WTC11 (cell line): ENCODE measurements around the gene ESR2. TPM values are rescaled to one million over a fixed set of nuclear protein-coding genes. Genes with fewer than 3 reads are reported as not detected.

Experiments
- ATAC-seq: fragments of 200-7000 bp; cut with Tn5 transposase; 2 replicates; pipeline ENCODE4 v1.10.0; 2021; ENCODE audit warnings: mild to moderate bottlenecking, moderate library complexity
- CTCF ChIA-PET: fragments of 300-600 bp; sonication (Branson Sonifier 250); formaldehyde crosslinking; loops from one replicate; lab custom pipeline; 2021; ENCODE audit warnings: antibody characterized with exemption; lab: Charles Lee
- POLR2A ChIA-PET: fragments of 350-600 bp; sonication (Branson Sonifier 250); formaldehyde crosslinking; loops from one replicate; lab custom pipeline; 2021; ENCODE audit warnings: antibody characterized with exemption; lab: Charles Lee
- DNase-seq: peaks from one replicate; pipeline ENCODE4 v3.0.0; 2021; ENCODE audit warnings: low spot score
- H3K27ac Mint-ChIP-seq: 2 replicates; pipeline ENCODE4 v1.8.0; 2021; ENCODE audit warnings: mixed read lengths
- H3K27me3 Mint-ChIP-seq: 2 replicates; pipeline ENCODE4 v1.8.0; 2021; ENCODE audit warnings: low read depth, mild to moderate bottlenecking, moderate library complexity, mixed read lengths
- H3K36me3 Mint-ChIP-seq: 2 replicates; pipeline ENCODE4 v1.8.0; 2021; ENCODE audit warnings: mixed read lengths
- H3K4me1 Mint-ChIP-seq: 2 replicates; pipeline ENCODE4 v1.8.0; 2022; ENCODE audit warnings: mixed read lengths
- H3K4me3 Mint-ChIP-seq: 2 replicates; pipeline ENCODE4 v1.8.0; 2021; ENCODE audit warnings: mild to moderate bottlenecking, moderate library complexity, mixed read lengths
- H3K9me3 Mint-ChIP-seq: 2 replicates; pipeline ENCODE4 v1.8.0; 2021; ENCODE audit warnings: mixed read lengths
- AFF4 ChIP-seq: sonication (generic); formaldehyde crosslinking; IDR thresholded peaks from 2 replicates; pipeline ENCODE4 v1.8.1; 2023; ENCODE audit warnings: mild to moderate bottlenecking, missing genetic modification reagents, borderline replicate concordance
- ATF3 ChIP-seq: sonication (generic); formaldehyde crosslinking; conservative IDR thresholded peaks from 2 replicates; pipeline ENCODE4 v1.8.1; 2022; ENCODE audit warnings: mild to moderate bottlenecking, missing genetic modification reagents
- CBFB ChIP-seq: sonication (generic); formaldehyde crosslinking; IDR thresholded peaks from 2 replicates; pipeline ENCODE4 v1.8.1; 2022; ENCODE audit warnings: mild to moderate bottlenecking, low read depth, missing genetic modification reagents
- E2F5 ChIP-seq: sonication (generic); formaldehyde crosslinking; IDR thresholded peaks from 2 replicates; pipeline ENCODE4 v1.8.1; 2022; ENCODE audit warnings: mild to moderate bottlenecking, moderate library complexity, missing genetic modification reagents
- FOXJ3 ChIP-seq: sonication (generic); formaldehyde crosslinking; IDR thresholded peaks from 2 replicates; pipeline ENCODE4 v1.9.0; 2021; ENCODE audit warnings: missing genetic modification reagents, mild to moderate bottlenecking, borderline replicate concordance
- KAT7 ChIP-seq: sonication (generic); formaldehyde crosslinking; IDR thresholded peaks from 2 replicates; pipeline ENCODE4 v1.8.1; 2023; ENCODE audit warnings: missing genetic modification reagents, mild to moderate bottlenecking, borderline replicate concordance
- NFE2L1 ChIP-seq: sonication (generic); formaldehyde crosslinking; IDR thresholded peaks from 2 replicates; pipeline ENCODE4 v1.8.1; 2023; ENCODE audit warnings: missing genetic modification reagents
- NR1H2 ChIP-seq: sonication (generic); formaldehyde crosslinking; IDR thresholded peaks from 2 replicates; pipeline ENCODE4 v1.9.0; 2021; ENCODE audit warnings: mild to moderate bottlenecking, moderate library complexity, missing genetic modification reagents
- NR2C2 ChIP-seq: sonication (generic); formaldehyde crosslinking; IDR thresholded peaks from 2 replicates; pipeline ENCODE4 v1.8.0; 2022; ENCODE audit warnings: mild to moderate bottlenecking, missing genetic modification reagents
- SMAD4 ChIP-seq: sonication (generic); formaldehyde crosslinking; IDR thresholded peaks from 2 replicates; pipeline ENCODE4 v1.8.0; 2022; ENCODE audit warnings: mild to moderate bottlenecking, missing genetic modification reagents
- TCF7 ChIP-seq: sonication (generic); formaldehyde crosslinking; IDR thresholded peaks from 2 replicates; pipeline ENCODE4 v1.8.0; 2022; ENCODE audit warnings: mild to moderate bottlenecking, low read depth, missing genetic modification reagents, moderate library complexity
- USF2 ChIP-seq: sonication (generic); formaldehyde crosslinking; IDR thresholded peaks from 2 replicates; pipeline ENCODE4 v1.8.1; 2023; ENCODE audit warnings: mild to moderate bottlenecking, missing genetic modification reagents, moderate library complexity
- ZNF281 ChIP-seq: sonication (generic); formaldehyde crosslinking; IDR thresholded peaks from 2 replicates; pipeline ENCODE4 v1.8.0; 2023; ENCODE audit warnings: mild to moderate bottlenecking, missing genetic modification reagents
- total RNA-seq: library from RNA; stranded (reverse); gene quantifications from 3 replicates; pipeline ENCODE4 v1.2.3, GENCODE V29; 2021

Gene ESR2
- total RNA-seq, 1 experiment from 2014 or later = 0.50 TPM

GRCh38 chr14:64053694-64054669, 240.2 kb downstream of the ESR2 start (continued):
- TF ChIP-seq USF2 (CRISPR knock-in tag) (no peak), TCF7 (CRISPR knock-in tag) (no peak), ZNF281 (no peak)

- CTCF ChIA-PET = no interaction called here
- Mint-ChIP-seq H3K4me3 (no peak overlapping the region), H3K36me3 (peaks cover 36% of the 10 kb centered on the region), H3K4me1 (peaks cover 16% of the 10 kb centered on the region), H3K27me3 (no peaks in the 10 kb centered on the region), H3K9me3 (no peaks in the 10 kb centered on the region), H3K27ac (no peak overlapping the region)
- DNase-seq = no peak
- ATAC-seq = no peak
- no peak for TF ChIP-seq E2F5 (CRISPR knock-in tag)
- no peak for TF ChIP-seq KAT7 (CRISPR knock-in tag)
- no peak for TF ChIP-seq FOXJ3 (CRISPR knock-in tag)
- TF ChIP-seq TCF7 (CRISPR knock-in tag) = no peak
- TF ChIP-seq ATF3 (CRISPR knock-in tag) = no peak
- TF ChIP-seq SMAD4 = no peak
- no peak for TF ChIP-seq NR1H2 (CRISPR knock-in tag)
- TF ChIP-seq NFE2L1 (CRISPR knock-in tag) = no peak
- no peak for TF ChIP-seq NR2C2
- TF ChIP-seq AFF4 = no peak
- no peak for TF ChIP-seq CBFB (CRISPR knock-in tag)
- POLR2A ChIA-PET = no interaction called here
Observed at GRCh38 chr14:64049616-64050381, 244.4 kb downstream of the ESR2 start.
